Progenitor cell of endocrine pancreas (in vitro differentiated cells): ENCODE measurements around the gene ILF3. TPM values are rescaled to one million over a fixed set of nuclear protein-coding genes. Genes with fewer than 3 reads are reported as not detected.
A peak's percentile ranks its signal among the peaks of the same experiment; 100 is the strongest.

Source experiments
- DNase-seq: peaks from one replicate; pipeline ENCODE4 v3.0.0; 2021; ENCODE audit warnings: low spot score; ENCODE audit not compliant: unreplicated experiment
- H3K27ac Mint-ChIP-seq: 2 replicates; pipeline ENCODE4 v1.8.0; 2021; ENCODE audit warnings: mild to moderate bottlenecking, moderate library complexity, mixed read lengths
- H3K27me3 Mint-ChIP-seq: 2 replicates; pipeline ENCODE4 v1.8.0; 2021; ENCODE audit warnings: mixed read lengths
- H3K36me3 Mint-ChIP-seq: 2 replicates; pipeline ENCODE4 v1.8.0; 2022; ENCODE audit warnings: mixed read lengths; ENCODE audit not compliant: insufficient read depth
- H3K4me1 Mint-ChIP-seq: 2 replicates; pipeline ENCODE4 v1.8.0; 2021; ENCODE audit warnings: low read depth, mixed read lengths
- H3K4me3 Mint-ChIP-seq: 2 replicates; pipeline ENCODE4 v1.8.0; 2021; ENCODE audit warnings: low read depth, mild to moderate bottlenecking, moderate library complexity, mixed read lengths
- H3K9me3 Mint-ChIP-seq: 2 replicates; pipeline ENCODE4 v1.8.0; 2021; ENCODE audit warnings: low read depth, mixed read lengths
- CTCF ChIP-seq: fragments of 200-600 bp; sonication (generic); IDR thresholded peaks from one replicate; pipeline ENCODE4 v1.5.0; 2021; ENCODE audit warnings: antibody characterized with exemption, mild to moderate bottlenecking; ENCODE audit not compliant: unreplicated experiment
- total RNA-seq: library from RNA; stranded (reverse); gene quantifications from 2 replicates; pipeline ENCODE4 v1.2.1, GENCODE V29; 2021

ILF3 gene
- total RNA-seq, 1 donor from 2014 or later: 761 TPM

GRCh38 chr19:10648360-10648759 is 5.8 kb upstream of the ILF3 start:
- Mint-ChIP-seq H3K27ac (no peak overlapping the region), H3K9me3 (no peaks in the 10 kb centered on the region), H3K27me3 (no peaks in the 10 kb centered on the region), H3K4me3 (no peak overlapping the region), H3K4me1 (peaks cover 16% of the 10 kb centered on the region), H3K36me3 (peaks cover 1% of the 10 kb centered on the region)
- TF ChIP-seq CTCF: no peak
- DNase-seq: no peak

GRCh38 chr19:10651851-10652250 is 2.3 kb upstream of the ILF3 start:
- no peak for TF ChIP-seq CTCF
- Mint-ChIP-seq H3K27me3 (no peaks in the 10 kb centered on the region), H3K4me3 (peak overlapping the region; percentile 41), H3K27ac (peak overlapping the region; percentile 92), H3K4me1 (peaks cover 13% of the 10 kb centered on the region), H3K36me3 (peaks cover 13% of the 10 kb centered on the region), H3K9me3 (no peaks in the 10 kb centered on the region)
- DNase-seq: no peak

- H3K9me3 Mint-ChIP-seq: no peaks in the 10 kb centered on the region
- H3K27me3 Mint-ChIP-seq: no peaks in the 10 kb centered on the region
- H3K36me3 Mint-ChIP-seq: peaks cover 19% of the 10 kb centered on the region
- H3K4me1 Mint-ChIP-seq: peaks cover 18% of the 10 kb centered on the region
- peak overlapping the region; percentile 83 for H3K4me3 Mint-ChIP-seq
- DNase-seq: no peak
- peak; percentile 14 for TF ChIP-seq CTCF
- H3K27ac Mint-ChIP-seq: peak overlapping the region; percentile 99
These were observed 739 bp upstream of the ILF3 start for GRCh38 chr19:10653482-10653731.

- H3K4me3 Mint-ChIP-seq: peak overlapping the region; percentile 83
- peaks cover 19% of the 10 kb centered on the region for H3K36me3 Mint-ChIP-seq
- peaks cover 22% of the 10 kb centered on the region for H3K4me1 Mint-ChIP-seq
- H3K27me3 Mint-ChIP-seq: no peaks in the 10 kb centered on the region
- H3K27ac Mint-ChIP-seq: peak overlapping the region; percentile 99
- peak; percentile 72 for DNase-seq
- TF ChIP-seq CTCF: no peak
- H3K9me3 Mint-ChIP-seq: no peaks in the 10 kb centered on the region
These were observed 687 bp downstream of the ILF3 start for GRCh38 chr19:10654610-10655456.

- Mint-ChIP-seq H3K4me3 (peak overlapping the region; percentile 83), H3K4me1 (peaks cover 27% of the 10 kb centered on the region), H3K27me3 (no peaks in the 10 kb centered on the region), H3K9me3 (no peaks in the 10 kb centered on the region), H3K27ac (peak overlapping the region; percentile 98), H3K36me3 (peaks cover 23% of the 10 kb centered on the region)
- TF ChIP-seq CTCF: no peak
- no peak for DNase-seq
These were observed 1.5 kb downstream of the ILF3 start for GRCh38 chr19:10655457-10656312.
